Neuronal stem cell (in vitro differentiated cells): ENCODE data around the gene FLNC.

ENCODE experiments used
- DNase-seq: peaks from one replicate; pipeline ENCODE4 v3.0.0-alpha.2; 2013; ENCODE audit warnings: low spot score
- H2AFZ ChIP-seq: one replicate; pipeline ENCODE4 v1.6.1; 2013; ENCODE audit warnings: mild to moderate bottlenecking, low read length, inconsistent platforms
- H2AK5ac ChIP-seq: 2 replicates; pipeline ENCODE4 v1.6.1; 2013; ENCODE audit warnings: low read depth, mild to moderate bottlenecking, inconsistent platforms, low read length, moderate library complexity, mixed read lengths
- H2BK120ac ChIP-seq: 2 replicates; pipeline ENCODE4 v1.6.1; 2013; ENCODE audit warnings: low read depth, mild to moderate bottlenecking, inconsistent platforms, low read length, moderate library complexity, mixed read lengths
- H2BK12ac ChIP-seq: one replicate; pipeline ENCODE4 v1.6.1; 2013; ENCODE audit warnings: low read length, inconsistent platforms
- H2BK15ac ChIP-seq: 2 replicates; pipeline ENCODE4 v1.6.1; 2013; ENCODE audit warnings: mild to moderate bottlenecking, low read length, inconsistent platforms, mixed read lengths
- H2BK5ac ChIP-seq: one replicate; pipeline ENCODE4 v1.6.1; 2013; ENCODE audit warnings: inconsistent platforms, mild to moderate bottlenecking, low read length, moderate library complexity
- H3K14ac ChIP-seq: one replicate; pipeline ENCODE4 v1.6.1; 2013; ENCODE audit warnings: low read length, inconsistent platforms
- H3K18ac ChIP-seq: 2 replicates; pipeline ENCODE4 v1.6.1; 2013; ENCODE audit warnings: low read length, inconsistent platforms
- H3K23ac ChIP-seq: 2 replicates; pipeline ENCODE4 v1.6.1; 2013; ENCODE audit warnings: low read depth, mild to moderate bottlenecking, mixed read lengths, low read length, inconsistent platforms; ENCODE audit not compliant: poor library complexity
- H3K27ac ChIP-seq: replicated peaks from 3 replicates; pipeline ENCODE4 v1.5.1; 2013; ENCODE audit warnings: low read length, inconsistent platforms
- H3K27me3 ChIP-seq, 3 experiments: 2 replicates each; pipeline ENCODE4 v1.6.1; 2013; ENCODE audit warnings: low read length in 3 of 3, mild to moderate bottlenecking in 2 of 3, inconsistent platforms in 1 of 3, low read depth in 1 of 3, mixed read lengths in 1 of 3, moderate library complexity in 1 of 3; ENCODE audit not compliant: control insufficient read depth in 3 of 3, insufficient read depth in 3 of 3
- H3K36me3 ChIP-seq, 2 donors: replicated peaks in 1 of 2; 2 replicates each; pipeline ENCODE4 v1.6.1; 2013; ENCODE audit warnings: low read length in 2 of 2; ENCODE audit not compliant: control insufficient read depth in 2 of 2, insufficient read depth in 2 of 2
- H3K4ac ChIP-seq: 2 replicates; pipeline ENCODE4 v1.6.1; 2013; ENCODE audit warnings: inconsistent platforms, mild to moderate bottlenecking, low read length, moderate library complexity
- H3K4me1 ChIP-seq, 2 donors: 1 replicate in 1 of 2; 2 replicates in 1 of 2; pipeline ENCODE4 v1.6.1; 2013; ENCODE audit warnings: low read length in 2 of 2, low read depth in 1 of 2; ENCODE audit not compliant: control insufficient read depth in 2 of 2, insufficient read depth in 1 of 2
- H3K4me2 ChIP-seq: one replicate; pipeline ENCODE4 v1.6.1; 2013; ENCODE audit warnings: mild to moderate bottlenecking, low read length, inconsistent platforms; ENCODE audit not compliant: insufficient read depth, poor library complexity, severe bottlenecking
- H3K4me3 ChIP-seq, 2 donors: 2 replicates each; pipeline ENCODE4 v1.5.1; 2013; ENCODE audit warnings: low read length in 2 of 2, mild to moderate bottlenecking in 2 of 2, inconsistent platforms in 1 of 2, moderate library complexity in 1 of 2
- H3K79me1 ChIP-seq: one replicate; pipeline ENCODE4 v1.6.1; 2013; ENCODE audit warnings: low read depth, mild to moderate bottlenecking, inconsistent platforms, low read length, moderate library complexity
- H3K9ac ChIP-seq: one replicate; pipeline ENCODE4 v1.6.1; 2013; ENCODE audit warnings: mild to moderate bottlenecking, low read depth, low read length, inconsistent platforms; ENCODE audit not compliant: poor library complexity
- H3K9me3 ChIP-seq, 2 donors: replicated peaks in 1 of 2; 2 replicates each; pipeline versions ENCODE3 to v1.6.1; 2013; ENCODE audit warnings: low read length in 2 of 2, mild to moderate bottlenecking in 2 of 2, inconsistent platforms in 1 of 2, low read depth in 1 of 2, mixed read lengths in 1 of 2, moderate library complexity in 1 of 2; ENCODE audit not compliant: control insufficient read depth in 2 of 2, insufficient read depth in 1 of 2
- H4K8ac ChIP-seq: one replicate; pipeline ENCODE4 v1.6.1; 2013; ENCODE audit warnings: low read depth, mild to moderate bottlenecking, inconsistent platforms, low read length, moderate library complexity
- H4K91ac ChIP-seq: one replicate; pipeline ENCODE4 v1.6.1; 2013; ENCODE audit warnings: low read length, low read depth, mild to moderate bottlenecking, inconsistent platforms; ENCODE audit not compliant: poor library complexity
- WGBS, 2 donors: extraction: QIAGEN DNeasy Blood & Tissue Kit; methylation state at CpG; one replicate each; pipeline ENCODE4 v1.1.7; 2013; ENCODE audit warnings: missing lambda C conversion rate in 2 of 2, mixed read lengths in 1 of 2; ENCODE audit not compliant: insufficient read length in 2 of 2, insufficient replicate concordance in 1 of 2; ENCODE audit errors: extremely low coverage in 2 of 2; 5-methylcytosine and 5-hydroxymethylcytosine counted together

FLNC gene

GRCh38 chr7:128847721-128848211 lies 17.6 kb downstream of the FLNC start:
- Histone ChIP-seq H3K4me2 (no peak overlapping the region), H2BK120ac (no peak overlapping the region), H2BK5ac (no peak overlapping the region), H3K27me3 (peaks cover 0 to 5% (median 0%) of the 10 kb centered on the region in 3 experiments), H2AK5ac (no peak overlapping the region), H3K14ac (no peak overlapping the region), H3K9me3 (peaks cover 0 to 1% of the 10 kb centered on the region in 2 donors), H3K4ac (no peak overlapping the region), H2BK12ac (no peak overlapping the region), H3K79me1 (peaks cover 9% of the 10 kb centered on the region), H3K4me1 (no peaks in the 10 kb centered on the region), H2BK15ac (no peak overlapping the region), H3K9ac (no peak overlapping the region), H2AFZ (no peak overlapping the region), H4K8ac (no peak overlapping the region), H3K36me3 (peaks cover 0 to 81% of the 10 kb centered on the region in 2 donors), H3K18ac (no peak overlapping the region), H3K23ac (no peak overlapping the region), H3K4me3 (no peak overlapping the region), H3K27ac (no peak overlapping the region), H4K91ac (no peak overlapping the region)
- no CpG with 5 or more reads among the region's 17 CpGs for WGBS, 2 donors
- DNase-seq = no peak

- H3K79me1 ChIP-seq = peaks cover 9% of the 10 kb centered on the region
- peak overlapping the region; percentile 43 for H3K23ac ChIP-seq
- H4K91ac ChIP-seq = no peak overlapping the region
- H2AK5ac ChIP-seq = no peak overlapping the region
- H3K4me3 ChIP-seq = no peak overlapping the region
- H3K36me3 ChIP-seq = peaks cover 0 to 81% of the 10 kb centered on the region in 2 donors
- H2AFZ ChIP-seq = no peak overlapping the region
- H2BK5ac ChIP-seq = peak overlapping the region; percentile 24
- no peak overlapping the region for H3K14ac ChIP-seq
- H3K18ac ChIP-seq = peak overlapping the region; percentile 27
- DNase-seq = no peak
- no peak overlapping the region for H3K9ac ChIP-seq
- H3K4me2 ChIP-seq = no peak overlapping the region
- H2BK120ac ChIP-seq = no peak overlapping the region
- peaks cover 0 to 1% of the 10 kb centered on the region in 2 donors for H3K9me3 ChIP-seq
- no peak overlapping the region for H2BK12ac ChIP-seq
- H4K8ac ChIP-seq = peak overlapping the region; percentile 1
- H3K4ac ChIP-seq = no peak overlapping the region
- H3K27me3 ChIP-seq = peaks cover 0 to 5% (median 0%) of the 10 kb centered on the region in 3 experiments
- H3K27ac ChIP-seq = no peak overlapping the region
- H3K4me1 ChIP-seq = no peaks in the 10 kb centered on the region
- no CpG with 5 or more reads among the region's 31 CpGs for WGBS, 2 donors
- no peak overlapping the region for H2BK15ac ChIP-seq
Measured at GRCh38 chr7:128848289-128849155, 18.3 kb downstream of the FLNC start.

- Histone ChIP-seq H2AK5ac (no peak overlapping the region), H3K4ac (no peak overlapping the region), H3K23ac (no peak overlapping the region), H4K91ac (no peak overlapping the region), H2BK120ac (no peak overlapping the region), H3K27ac (no peak overlapping the region), H2BK15ac (no peak overlapping the region), H3K27me3 (peaks cover 0 to 5% (median 0%) of the 10 kb centered on the region in 3 experiments), H3K79me1 (peaks cover 9% of the 10 kb centered on the region), H3K4me2 (no peak overlapping the region), H3K4me1 (no peaks in the 10 kb centered on the region), H4K8ac (no peak overlapping the region), H3K9ac (no peak overlapping the region), H3K36me3 (peaks cover 0 to 79% of the 10 kb centered on the region in 2 donors), H3K4me3 (no peak overlapping the region), H3K14ac (no peak overlapping the region), H2AFZ (no peak overlapping the region), H2BK5ac (peak overlapping the region; percentile 24), H3K9me3 (peaks cover 0 to 1% of the 10 kb centered on the region in 2 donors), H3K18ac (no peak overlapping the region), H2BK12ac (no peak overlapping the region)
- DNase-seq = no peak
- no CpG with 5 or more reads among the region's 16 CpGs for WGBS, 2 donors
Measured at GRCh38 chr7:128849156-128849515, 18.9 kb downstream of the FLNC start.

GRCh38 chr7:128849804-128850490 lies 19.7 kb downstream of the FLNC start:
- no CpG with 5 or more reads among the region's 18 CpGs for WGBS, 2 donors
- Histone ChIP-seq H3K9ac (no peak overlapping the region), H2BK12ac (no peak overlapping the region), H3K4me2 (no peak overlapping the region), H3K14ac (peak overlapping the region; percentile 82), H3K4me3 (no peak overlapping the region), H2AFZ (no peak overlapping the region), H3K36me3 (peaks cover 0 to 79% of the 10 kb centered on the region in 2 donors), H2AK5ac (no peak overlapping the region), H2BK15ac (no peak overlapping the region), H2BK5ac (no peak overlapping the region), H2BK120ac (no peak overlapping the region), H3K27ac (no peak overlapping the region), H4K91ac (no peak overlapping the region), H3K23ac (no peak overlapping the region), H3K18ac (no peak overlapping the region), H4K8ac (no peak overlapping the region), H3K9me3 (no peaks in the 10 kb centered on the region), H3K27me3 (peaks cover 0 to 6% (median 0%) of the 10 kb centered on the region in 3 experiments), H3K4ac (no peak overlapping the region), H3K79me1 (peaks cover 5% of the 10 kb centered on the region), H3K4me1 (no peaks in the 10 kb centered on the region)
- no peak for DNase-seq
